H1 (cell line): ENCODE measurements around the gene PHKA2. TPM values are rescaled to one million over a fixed set of nuclear protein-coding genes. Genes with fewer than 3 reads are reported as not detected.

Experiments
- POU5F1 ChIP-seq: IDR thresholded peaks from 2 replicates; pipeline ENCODE4 v1.6.1; 2011; ENCODE audit warnings: low read depth, mild to moderate bottlenecking, low read length, moderate library complexity
- SP2 ChIP-seq: IDR thresholded peaks from 2 replicates; pipeline ENCODE4 v1.6.1; 2012; ENCODE audit warnings: mild to moderate bottlenecking, low read length, inconsistent platforms
- SRF ChIP-seq: IDR thresholded peaks from 2 replicates; pipeline ENCODE4 v1.6.1; 2011; ENCODE audit warnings: mild to moderate bottlenecking, low read depth, low read length, moderate library complexity
- YY1 ChIP-seq: IDR thresholded peaks from 2 replicates; pipeline ENCODE4 v1.6.1; 2011; ENCODE audit warnings: low read depth, mild to moderate bottlenecking, low read length
- polyA plus RNA-seq, 7 experiments: library from polyadenylated mRNA; depleted of rRNA in 3 of 7; stranded (reverse) in 5 of 7; unstranded in 2 of 7; fragments of >200 nt in 5 of 7; fragments of 200-250 nt in 2 of 7; gene quantifications; 1 replicate in 5 of 7; 2 replicates in 1 of 7; 4 replicates in 1 of 7; pipeline versions ENCODE4 v1.2.1 to v1.2.3, GENCODE V29; 2011 to 2013; ENCODE audit warnings: missing spikeins in 2 of 7, mixed read lengths in 2 of 7
- total RNA-seq: library from RNA; stranded (reverse); fragmentation: NEBNext Ultra II Directional; extraction: Animal tissue kit (Norgen Biotek cat#: 25700); gene quantifications from 2 replicates; pipeline ENCODE4 v1.2.1, GENCODE V29; 2021

Gene PHKA2
- total and polyA plus RNA-seq, 2 of the 8 experiments (the other 6 are each of a cell fraction or from before 2014, with no cell fraction given): 28.1 to 35.8 TPM

- TF ChIP-seq SP2: no peak
- no peak for TF ChIP-seq POU5F1
- no peak for TF ChIP-seq YY1
- no peak for TF ChIP-seq SRF
These were observed 111.3 kb downstream of the PHKA2 start (continued) for GRCh38 chrX:18872621-18873020.
